ENCODE data around the gene THEMIS2. TPM values are rescaled to one million over a fixed set of nuclear protein-coding genes. Genes with fewer than 3 reads are reported as not detected.
A peak's percentile ranks its signal among the peaks of the same experiment; 100 is the strongest.
"Not testable (repeated sequence)": the region's sequence is repeated elsewhere in the genome, so short reads cannot be mapped to it uniquely, and the experiment has no call there.

THEMIS2 gene
- total and polyA plus RNA-seq, 12 donors, result 1.9 to 58.0 (median 19.0) TPM

- Histone ChIP-seq H3K4me1 (replicated peaks in 1 of 2) (peaks cover 6% of the 10 kb centered on the region in 2 donors), H3K9me3 (replicated peaks in 1 of 3) (no peaks in the 10 kb centered on the region), H3K27me3 (no peaks in the 10 kb centered on the region), H3K4me3 (no peak overlapping the region), H3K36me3 (replicated peaks in 1 of 2) (peaks cover 0 to under 1% of the 10 kb centered on the region in 2 donors), H3K27ac (no peak overlapping the region)
- WGBS, 4 donors, result 59 to 67% (median 65%) methylated on average over 10 to 12 of the region's 12 CpGs
- TF ChIP-seq, protein P1, sequence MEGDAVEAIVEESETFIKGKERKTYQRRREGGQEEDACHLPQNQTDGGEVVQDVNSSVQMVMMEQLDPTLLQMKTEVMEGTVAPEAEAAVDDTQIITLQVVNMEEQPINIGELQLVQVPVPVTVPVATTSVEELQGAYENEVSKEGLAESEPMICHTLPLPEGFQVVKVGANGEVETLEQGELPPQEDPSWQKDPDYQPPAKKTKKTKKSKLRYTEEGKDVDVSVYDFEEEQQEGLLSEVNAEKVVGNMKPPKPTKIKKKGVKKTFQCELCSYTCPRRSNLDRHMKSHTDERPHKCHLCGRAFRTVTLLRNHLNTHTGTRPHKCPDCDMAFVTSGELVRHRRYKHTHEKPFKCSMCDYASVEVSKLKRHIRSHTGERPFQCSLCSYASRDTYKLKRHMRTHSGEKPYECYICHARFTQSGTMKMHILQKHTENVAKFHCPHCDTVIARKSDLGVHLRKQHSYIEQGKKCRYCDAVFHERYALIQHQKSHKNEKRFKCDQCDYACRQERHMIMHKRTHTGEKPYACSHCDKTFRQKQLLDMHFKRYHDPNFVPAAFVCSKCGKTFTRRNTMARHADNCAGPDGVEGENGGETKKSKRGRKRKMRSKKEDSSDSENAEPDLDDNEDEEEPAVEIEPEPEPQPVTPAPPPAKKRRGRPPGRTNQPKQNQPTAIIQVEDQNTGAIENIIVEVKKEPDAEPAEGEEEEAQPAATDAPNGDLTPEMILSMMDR (IDR thresholded peaks at IDR 0.05), result no peak
- TF ChIP-seq POLR2A (IDR thresholded peaks at IDR 0.05), result no peak
- DNase-seq, result no peak
- intact Hi-C loops (cut with DNase I), result loop anchor here (2.0 to 5.0 kb wide), 3 partner anchors 121 to 351 kb away; no protein-coding TSS in a partner anchor
These were observed 15.6 kb upstream of the THEMIS2 start for GRCh38 chr1:27856561-27857343.

- H3K27me3 ChIP-seq; H3K36me3 ChIP-seq (replicated peaks in 1 of 2); DNase-seq; H3K9me3 ChIP-seq (replicated peaks in 1 of 3); H3K27ac ChIP-seq; H3K4me1 ChIP-seq (replicated peaks in 1 of 2); H3K4me3 ChIP-seq: not testable (repeated sequence)
- WGBS, 4 donors, result 52 to 80% (median 57%) methylated on average over 7 to 11 of the region's 11 CpGs
- intact Hi-C loops (cut with DNase I), result loop anchor here (2.0 to 5.0 kb wide), 3 partner anchors 120 to 350 kb away; no protein-coding TSS in a partner anchor
These were observed 14.8 kb upstream of the THEMIS2 start for GRCh38 chr1:27857552-27857951.

DNA sequence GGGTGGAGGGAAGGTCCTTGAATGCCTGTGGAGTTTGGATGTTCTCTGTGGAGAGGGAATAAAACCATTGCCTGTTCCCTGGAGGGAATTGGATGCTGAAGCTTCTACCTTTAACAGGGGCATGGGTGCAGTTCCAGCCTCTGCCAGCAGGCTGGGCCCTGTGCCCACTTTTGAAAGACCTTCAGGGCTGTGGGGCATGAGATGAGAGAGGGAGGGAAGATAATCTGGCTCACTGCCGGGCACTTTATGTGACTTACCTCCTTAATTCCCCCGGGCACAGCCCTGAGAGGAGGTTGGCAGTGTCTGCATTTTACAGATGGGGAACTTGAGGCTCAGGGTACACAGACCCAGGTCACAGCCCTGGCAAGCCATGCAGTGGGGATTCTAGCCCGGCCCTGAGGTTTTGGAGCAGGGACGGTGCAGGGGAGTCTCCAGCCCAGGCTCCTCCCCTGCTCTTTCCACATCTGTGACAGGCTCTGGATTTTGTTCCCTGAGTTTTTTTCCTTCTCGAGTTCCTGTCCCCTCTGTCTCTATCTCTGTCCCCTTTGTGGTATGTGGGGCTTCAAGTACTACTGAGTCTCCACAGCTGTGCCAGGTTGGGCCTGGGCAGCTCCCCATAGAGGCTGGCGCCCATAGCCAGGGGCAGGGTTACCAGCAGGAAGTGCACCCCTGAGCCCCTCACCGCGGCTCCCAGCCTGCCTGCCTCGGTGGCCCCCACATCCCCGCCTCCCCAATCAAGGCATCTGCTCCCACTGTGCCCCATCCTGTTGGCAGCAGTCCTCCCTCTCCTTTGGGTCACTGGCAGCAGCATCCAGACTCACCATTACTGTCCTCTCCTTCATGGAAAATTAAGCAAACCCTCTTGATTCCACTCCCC, 14.0 kb upstream of the THEMIS2 start:
- 24 to 40% (median 32%) methylated on average over 8 to 10 of the region's 10 CpGs for WGBS, 4 donors
- Histone ChIP-seq H3K27me3 (no peaks in the 10 kb centered on the region), H3K4me3 (no peak overlapping the region), H3K27ac (peak overlapping the region in 2 of 5 donors; percentile 40 to 57), H3K36me3 (replicated peaks in 1 of 2) (no peaks in the 10 kb centered on the region), H3K9me3 (replicated peaks in 1 of 3) (no peaks in the 10 kb centered on the region), H3K4me1 (replicated peaks in 1 of 2) (peaks cover 7 to 10% of the 10 kb centered on the region in 2 donors)
- peak; percentile 82 to 97 (median 89) for DNase-seq
- intact Hi-C loops (cut with DNase I), result loop anchor here (5.0 kb wide), 2 partner anchors 119 to 349 kb away; no protein-coding TSS in a partner anchor
- TF ChIP-seq, protein P1 (IDR thresholded peaks at IDR 0.05), result peak; percentile 94 to 98 (median 95)
- TF ChIP-seq POLR2A (IDR thresholded peaks at IDR 0.05), result no peak

- Histone ChIP-seq H3K4me3 (no peak overlapping the region), H3K27ac (peak overlapping the region in 1 of 5 donors; percentile 57), H3K27me3 (no peaks in the 10 kb centered on the region), H3K9me3 (replicated peaks in 1 of 3) (no peaks in the 10 kb centered on the region), H3K36me3 (replicated peaks in 1 of 2) (no peaks in the 10 kb centered on the region), H3K4me1 (replicated peaks in 1 of 2) (peaks cover 10 to 14% of the 10 kb centered on the region in 2 donors)
- 80 to 86% (median 83%) methylated on average over 11 to 14 of the region's 14 CpGs for WGBS, 4 donors
- intact Hi-C loops (cut with DNase I), result loop anchor here (5.0 kb wide), 2 partner anchors 118 to 348 kb away; no protein-coding TSS in a partner anchor
- TF ChIP-seq, protein P1 (IDR thresholded peaks at IDR 0.05), result no peak
- no peak for TF ChIP-seq POLR2A (IDR thresholded peaks at IDR 0.05)
- DNase-seq, result no peak
These were observed 13.3 kb upstream of the THEMIS2 start for GRCh38 chr1:27858949-27859576.
